Activated naive CD4-positive, alpha-beta T cell treated with anti-CD3 and anti-CD28 coated beads, Interleukin-2, amount 50 U/mL, for 24 hours (primary cell): ENCODE measurements around the gene ADGRF1.

Experiments
- H3K27ac Mint-ChIP-seq: one replicate; pipeline ENCODE4 v1.8.0; 2021; ENCODE audit warnings: mild to moderate bottlenecking, mixed read lengths
- H3K27me3 Mint-ChIP-seq: one replicate; pipeline ENCODE4 v1.8.0; 2021; ENCODE audit warnings: mixed read lengths
- H3K36me3 Mint-ChIP-seq: one replicate; pipeline ENCODE4 v1.8.0; 2021; ENCODE audit warnings: mixed read lengths
- H3K4me1 Mint-ChIP-seq: one replicate; pipeline ENCODE4 v1.8.0; 2021; ENCODE audit warnings: mixed read lengths
- H3K4me3 Mint-ChIP-seq: one replicate; pipeline ENCODE4 v1.8.0; 2021; ENCODE audit warnings: mild to moderate bottlenecking, mixed read lengths
- H3K9me3 Mint-ChIP-seq: one replicate; pipeline ENCODE4 v1.8.0; 2021; ENCODE audit warnings: mixed read lengths

Gene ADGRF1

GRCh38 chr6:46985943-46986342 lies 56.2 kb downstream of the ADGRF1 start:
- H3K4me1 Mint-ChIP-seq, result no peaks in the 10 kb centered on the region

DNA sequence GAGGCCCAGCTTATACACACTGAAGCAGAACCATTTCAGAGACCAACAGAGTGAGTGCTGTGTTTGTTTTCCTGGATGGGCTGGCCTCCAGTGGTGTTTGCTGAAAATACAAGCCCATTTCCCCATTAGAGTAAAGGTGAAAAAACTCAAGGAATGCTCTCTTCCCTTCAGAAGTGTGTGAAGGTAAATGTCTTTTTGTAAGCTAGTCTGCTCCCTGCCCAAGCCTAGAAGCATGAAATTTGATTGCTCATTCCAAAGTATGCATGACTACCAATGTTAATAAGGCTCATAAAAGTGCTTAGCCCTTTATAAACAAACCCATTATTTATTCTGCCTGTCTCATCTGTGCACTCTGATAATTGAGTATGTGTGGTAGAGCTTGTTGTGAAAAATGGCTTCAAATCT lies 59.1 kb downstream of the ADGRF1 start:
- Mint-ChIP-seq H3K36me3 (no peaks in the 10 kb centered on the region), H3K4me1 (no peaks in the 10 kb centered on the region), H3K9me3 (no peaks in the 10 kb centered on the region), H3K27me3 (peaks cover 4% of the 10 kb centered on the region), H3K27ac (no peak overlapping the region), H3K4me3 (no peak overlapping the region)

More at GRCh38 chr6:46985943-46986342, 56.2 kb downstream of the ADGRF1 start:
- no peak overlapping the region for H3K27ac Mint-ChIP-seq
- H3K9me3 Mint-ChIP-seq, result no peaks in the 10 kb centered on the region
- peaks cover 2% of the 10 kb centered on the region for H3K27me3 Mint-ChIP-seq
- H3K36me3 Mint-ChIP-seq, result no peaks in the 10 kb centered on the region
- H3K4me3 Mint-ChIP-seq, result no peak overlapping the region

- H3K36me3 Mint-ChIP-seq, result no peaks in the 10 kb centered on the region
- H3K27ac Mint-ChIP-seq, result no peak overlapping the region
- no peak overlapping the region for H3K4me3 Mint-ChIP-seq
Measured at GRCh38 chr6:46979206-46979605, 62.9 kb downstream of the ADGRF1 start.

GRCh38 chr6:46974786-46975185 lies 67.3 kb downstream of the ADGRF1 start:
- no peak overlapping the region for H3K4me3 Mint-ChIP-seq
- no peaks in the 10 kb centered on the region for H3K36me3 Mint-ChIP-seq
- peaks cover 5% of the 10 kb centered on the region for H3K27me3 Mint-ChIP-seq
- no peaks in the 10 kb centered on the region for H3K9me3 Mint-ChIP-seq
- H3K4me1 Mint-ChIP-seq, result no peaks in the 10 kb centered on the region
- H3K27ac Mint-ChIP-seq, result no peak overlapping the region

More at GRCh38 chr6:46979206-46979605, 62.9 kb downstream of the ADGRF1 start:
- no peaks in the 10 kb centered on the region for H3K4me1 Mint-ChIP-seq
- H3K9me3 Mint-ChIP-seq, result no peaks in the 10 kb centered on the region
- H3K27me3 Mint-ChIP-seq, result peaks cover 3% of the 10 kb centered on the region

DNA sequence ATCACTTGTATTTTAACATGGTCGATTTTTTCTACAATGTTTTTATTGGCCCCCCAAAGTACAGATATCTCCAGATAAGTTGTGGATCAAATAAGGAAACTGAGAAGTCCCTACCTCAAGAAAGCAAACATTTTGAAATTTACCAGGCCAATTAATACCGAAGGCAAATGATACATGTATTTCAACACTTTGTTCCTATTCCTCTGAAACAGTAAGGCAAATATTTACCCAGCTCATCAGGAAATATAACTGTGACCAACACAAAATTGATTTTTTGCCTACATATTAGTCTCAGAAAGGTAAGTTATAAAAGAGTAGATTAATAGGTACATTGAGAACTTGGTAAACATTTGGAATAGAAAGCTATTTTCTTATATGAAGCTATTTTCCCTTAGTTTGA lies 69.1 kb downstream of the ADGRF1 start:
- H3K4me3 Mint-ChIP-seq, result no peak overlapping the region
- H3K36me3 Mint-ChIP-seq, result no peaks in the 10 kb centered on the region
- H3K27ac Mint-ChIP-seq, result no peak overlapping the region
- no peaks in the 10 kb centered on the region for H3K9me3 Mint-ChIP-seq
- H3K4me1 Mint-ChIP-seq, result no peaks in the 10 kb centered on the region
- peaks cover 5% of the 10 kb centered on the region for H3K27me3 Mint-ChIP-seq

- Mint-ChIP-seq H3K9me3 (no peaks in the 10 kb centered on the region), H3K27me3 (peaks cover 5% of the 10 kb centered on the region), H3K4me3 (no peak overlapping the region), H3K36me3 (no peaks in the 10 kb centered on the region), H3K27ac (no peak overlapping the region), H3K4me1 (no peaks in the 10 kb centered on the region)
Measured at GRCh38 chr6:46972531-46972930, 69.6 kb downstream of the ADGRF1 start.

GRCh38 chr6:46969206-46969605 lies 72.9 kb downstream of the ADGRF1 start:
- Mint-ChIP-seq H3K9me3 (no peaks in the 10 kb centered on the region), H3K27me3 (peaks cover 8% of the 10 kb centered on the region), H3K27ac (no peak overlapping the region), H3K4me3 (no peak overlapping the region), H3K4me1 (no peaks in the 10 kb centered on the region), H3K36me3 (no peaks in the 10 kb centered on the region)

DNA sequence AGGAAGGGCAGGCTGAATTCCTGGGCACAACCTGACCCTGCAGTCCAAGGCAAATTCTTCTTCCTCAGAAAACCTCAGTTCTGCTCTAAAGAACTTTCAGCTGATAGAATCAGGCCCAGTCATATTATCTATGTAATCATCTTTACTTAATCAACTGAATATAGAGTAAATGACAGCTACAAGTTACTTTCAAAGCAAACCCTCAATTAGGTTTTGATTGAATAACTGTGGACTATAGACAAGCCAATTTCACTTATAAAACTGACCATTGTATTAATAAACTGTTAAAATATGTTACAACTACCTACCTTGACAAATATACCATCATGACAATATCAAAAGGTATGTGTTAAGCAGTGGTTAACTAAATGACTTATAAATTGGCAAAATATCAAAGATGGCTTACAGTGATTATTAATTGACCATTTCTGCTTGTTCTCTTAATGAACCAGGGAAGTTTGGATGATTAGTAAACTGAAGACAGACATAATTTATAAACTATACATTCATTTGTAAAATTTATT lies 74.2 kb downstream of the ADGRF1 start:
- H3K27ac Mint-ChIP-seq, result no peak overlapping the region
- H3K9me3 Mint-ChIP-seq, result no peaks in the 10 kb centered on the region
- no peak overlapping the region for H3K4me3 Mint-ChIP-seq
- H3K4me1 Mint-ChIP-seq, result no peaks in the 10 kb centered on the region
- peaks cover 7% of the 10 kb centered on the region for H3K27me3 Mint-ChIP-seq
- H3K36me3 Mint-ChIP-seq, result no peaks in the 10 kb centered on the region

GRCh38 chr6:46964716-46965519 lies 77.2 kb downstream of the ADGRF1 start:
- H3K36me3 Mint-ChIP-seq, result no peaks in the 10 kb centered on the region
- H3K27me3 Mint-ChIP-seq, result peaks cover 5% of the 10 kb centered on the region
- no peaks in the 10 kb centered on the region for H3K9me3 Mint-ChIP-seq
- H3K27ac Mint-ChIP-seq, result no peak overlapping the region
- no peaks in the 10 kb centered on the region for H3K4me1 Mint-ChIP-seq
- no peak overlapping the region for H3K4me3 Mint-ChIP-seq

DNA sequence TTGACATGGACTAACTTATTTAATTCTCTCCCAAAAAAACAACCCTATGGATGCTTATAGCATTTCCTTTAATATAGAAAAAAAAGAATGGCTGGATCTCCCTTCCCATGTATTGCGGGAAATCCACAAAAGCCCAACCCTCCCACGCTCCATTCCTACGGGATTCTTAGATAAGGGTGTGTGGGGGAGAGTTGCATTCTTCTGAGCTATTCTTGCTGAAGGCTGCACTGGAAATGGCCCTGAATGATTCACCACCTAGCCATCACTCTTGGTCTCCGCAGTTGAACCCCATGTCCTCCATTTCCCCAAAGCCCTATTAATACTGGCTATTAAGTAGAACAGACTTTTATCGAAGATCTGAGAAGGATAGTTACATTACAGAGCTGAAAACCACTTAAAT lies 78.5 kb downstream of the ADGRF1 start:
- Mint-ChIP-seq H3K9me3 (no peaks in the 10 kb centered on the region), H3K27me3 (peaks cover 5% of the 10 kb centered on the region), H3K27ac (no peak overlapping the region), H3K36me3 (no peaks in the 10 kb centered on the region), H3K4me3 (no peak overlapping the region), H3K4me1 (no peaks in the 10 kb centered on the region)

DNA sequence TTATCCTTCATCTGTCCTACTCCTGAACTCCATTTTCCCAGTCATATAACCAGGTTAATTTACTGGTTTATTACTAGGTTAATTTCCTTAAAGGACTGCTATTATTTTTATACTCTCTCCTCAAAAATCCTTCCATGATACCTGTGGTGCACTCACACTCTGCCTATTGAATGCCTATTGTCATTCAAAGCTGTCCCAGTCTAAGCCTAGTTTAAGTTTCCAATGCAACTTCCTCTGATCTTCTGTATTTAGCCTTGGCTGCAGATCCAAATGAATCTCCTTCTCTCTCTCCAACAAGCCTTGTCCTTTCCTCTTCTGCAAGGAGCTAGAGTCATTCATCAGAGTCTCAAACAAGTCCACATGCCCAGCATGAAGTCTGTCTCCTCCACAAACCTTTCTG lies 79.1 kb downstream of the ADGRF1 start:
- H3K9me3 Mint-ChIP-seq, result no peaks in the 10 kb centered on the region
- H3K36me3 Mint-ChIP-seq, result no peaks in the 10 kb centered on the region
- H3K27ac Mint-ChIP-seq, result no peak overlapping the region
- H3K4me3 Mint-ChIP-seq, result no peak overlapping the region
- H3K27me3 Mint-ChIP-seq, result peaks cover 5% of the 10 kb centered on the region
- no peaks in the 10 kb centered on the region for H3K4me1 Mint-ChIP-seq

GRCh38 chr6:46961711-46962110 lies 80.4 kb downstream of the ADGRF1 start:
- peaks cover 3% of the 10 kb centered on the region for H3K27me3 Mint-ChIP-seq
- H3K4me3 Mint-ChIP-seq, result no peak overlapping the region
- H3K4me1 Mint-ChIP-seq, result no peaks in the 10 kb centered on the region
- H3K27ac Mint-ChIP-seq, result no peak overlapping the region
- no peaks in the 10 kb centered on the region for H3K9me3 Mint-ChIP-seq
- no peaks in the 10 kb centered on the region for H3K36me3 Mint-ChIP-seq

GRCh38 chr6:46961232-46961631 lies 80.9 kb downstream of the ADGRF1 start:
- H3K27ac Mint-ChIP-seq, result no peak overlapping the region
- no peaks in the 10 kb centered on the region for H3K4me1 Mint-ChIP-seq
- no peaks in the 10 kb centered on the region for H3K9me3 Mint-ChIP-seq
- H3K4me3 Mint-ChIP-seq, result no peak overlapping the region
- H3K36me3 Mint-ChIP-seq, result no peaks in the 10 kb centered on the region
- no peaks in the 10 kb centered on the region for H3K27me3 Mint-ChIP-seq

GRCh38 chr6:46959419-46959818 lies 82.7 kb downstream of the ADGRF1 start:
- H3K36me3 Mint-ChIP-seq, result no peaks in the 10 kb centered on the region
- peaks cover 3% of the 10 kb centered on the region for H3K27me3 Mint-ChIP-seq
- no peaks in the 10 kb centered on the region for H3K4me1 Mint-ChIP-seq
- no peaks in the 10 kb centered on the region for H3K9me3 Mint-ChIP-seq
- H3K27ac Mint-ChIP-seq, result no peak overlapping the region
- H3K4me3 Mint-ChIP-seq, result no peak overlapping the region

- Mint-ChIP-seq H3K27me3 (peaks cover 3% of the 10 kb centered on the region), H3K4me1 (no peaks in the 10 kb centered on the region), H3K4me3 (no peak overlapping the region), H3K36me3 (no peaks in the 10 kb centered on the region), H3K9me3 (no peaks in the 10 kb centered on the region), H3K27ac (no peak overlapping the region)
Measured at GRCh38 chr6:46956409-46956808, 85.7 kb downstream of the ADGRF1 start.

DNA sequence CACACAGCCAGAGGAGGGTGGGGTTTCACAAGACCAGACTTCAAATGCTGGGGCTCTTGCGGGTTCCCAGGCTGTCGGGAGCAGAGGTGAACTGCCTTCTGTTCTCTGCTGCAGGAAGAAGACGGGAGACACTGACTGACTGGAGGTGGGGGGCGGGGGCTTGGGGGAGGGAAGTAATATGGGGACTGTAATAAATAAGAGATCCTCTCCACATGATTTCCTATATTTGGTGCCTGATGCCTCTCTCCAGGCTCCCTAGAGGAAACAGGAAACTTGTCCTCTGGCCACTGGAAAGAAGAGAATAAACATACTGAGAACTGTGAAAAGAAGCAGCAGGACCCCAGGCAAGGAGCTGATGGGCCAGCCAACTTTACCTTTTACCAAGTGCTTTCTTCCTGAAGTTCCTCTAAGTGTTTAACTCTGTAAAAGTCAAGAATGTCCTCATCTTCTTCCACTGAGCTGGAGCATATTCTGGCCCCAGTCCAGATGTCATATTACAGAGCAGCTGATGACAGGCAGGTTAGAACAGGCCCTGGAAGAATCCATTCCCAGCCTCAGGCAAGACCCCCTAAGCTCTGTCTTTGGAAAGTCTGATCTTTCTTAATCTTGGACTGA lies 87.2 kb downstream of the ADGRF1 start:
- no peaks in the 10 kb centered on the region for H3K4me1 Mint-ChIP-seq
- no peaks in the 10 kb centered on the region for H3K36me3 Mint-ChIP-seq
- no peak overlapping the region for H3K27ac Mint-ChIP-seq
- H3K9me3 Mint-ChIP-seq, result no peaks in the 10 kb centered on the region
- peaks cover 3% of the 10 kb centered on the region for H3K27me3 Mint-ChIP-seq
- no peak overlapping the region for H3K4me3 Mint-ChIP-seq
